Trophoblast cell (in vitro differentiated cells and primary cell): ENCODE results near the gene CDH24.

Source experiments
- DNase-seq, 2 donors: peaks; one replicate each; pipeline ENCODE4 v3.0.0-alpha.2; 2016
- H2AFZ ChIP-seq: 2 replicates; pipeline ENCODE4 v1.6.1; 2013; ENCODE audit warnings: low read length, moderate library complexity, mild to moderate bottlenecking; ENCODE audit not compliant: insufficient read depth, poor library complexity
- H2AK5ac ChIP-seq: 2 replicates; pipeline ENCODE4 v1.6.1; 2013; ENCODE audit warnings: mild to moderate bottlenecking, low read length
- H2BK120ac ChIP-seq: 2 replicates; pipeline ENCODE4 v1.6.1; 2013; ENCODE audit warnings: low read length, mild to moderate bottlenecking, moderate library complexity; ENCODE audit not compliant: insufficient read depth, poor library complexity
- H2BK12ac ChIP-seq: 2 replicates; pipeline ENCODE4 v1.6.1; 2013; ENCODE audit warnings: mild to moderate bottlenecking, low read length, moderate library complexity
- H2BK5ac ChIP-seq: 2 replicates; pipeline ENCODE4 v1.6.1; 2013; ENCODE audit warnings: low read length, low read depth, moderate library complexity, mild to moderate bottlenecking; ENCODE audit not compliant: poor library complexity
- H3K14ac ChIP-seq: 2 replicates; pipeline ENCODE4 v1.6.1; 2013; ENCODE audit warnings: mild to moderate bottlenecking, low read length
- H3K18ac ChIP-seq: 2 replicates; pipeline ENCODE4 v1.6.1; 2013; ENCODE audit warnings: mild to moderate bottlenecking, low read length
- H3K23ac ChIP-seq: 2 replicates; pipeline ENCODE4 v1.6.1; 2013; ENCODE audit warnings: low read length
- H3K27ac ChIP-seq: 2 replicates; pipeline ENCODE4 v1.5.1; 2013; ENCODE audit warnings: low read depth, mild to moderate bottlenecking, inconsistent platforms, low read length, moderate library complexity
- H3K27me3 ChIP-seq: 2 replicates; pipeline ENCODE4 v1.6.1; 2013; ENCODE audit warnings: inconsistent platforms, mild to moderate bottlenecking, low read length, moderate library complexity; ENCODE audit not compliant: insufficient read depth
- H3K36me3 ChIP-seq, 2 experiments: 1 replicate in 1 of 2; 2 replicates in 1 of 2; pipeline ENCODE4 v1.6.1; 2013; ENCODE audit warnings: low read length in 2 of 2, mild to moderate bottlenecking in 2 of 2, moderate library complexity in 1 of 2; ENCODE audit not compliant: insufficient read depth in 2 of 2, control insufficient read depth in 1 of 2
- H3K4ac ChIP-seq: 2 replicates; pipeline ENCODE4 v1.6.1; 2013; ENCODE audit warnings: low read depth, mild to moderate bottlenecking, low read length, moderate library complexity
- H3K4me1 ChIP-seq, 2 experiments: 1 replicate in 1 of 2; 2 replicates in 1 of 2; pipeline ENCODE4 v1.6.1; 2013; ENCODE audit warnings: low read length in 2 of 2, mild to moderate bottlenecking in 2 of 2, moderate library complexity in 1 of 2; ENCODE audit not compliant: insufficient read depth in 2 of 2, control insufficient read depth in 1 of 2
- H3K4me2 ChIP-seq: 2 replicates; pipeline ENCODE4 v1.6.1; 2013; ENCODE audit warnings: inconsistent platforms, mild to moderate bottlenecking, low read length, moderate library complexity
- H3K4me3 ChIP-seq: 2 replicates; pipeline ENCODE4 v1.5.1; 2013; ENCODE audit warnings: mild to moderate bottlenecking, low read depth, low read length, inconsistent platforms
- H3K79me1 ChIP-seq: one replicate; pipeline ENCODE4 v1.6.1; 2013; ENCODE audit warnings: low read length
- H3K79me2 ChIP-seq: 2 replicates; pipeline ENCODE4 v1.6.1; 2013; ENCODE audit warnings: low read length, mild to moderate bottlenecking; ENCODE audit not compliant: control insufficient read depth, insufficient read depth, poor library complexity
- H3K9ac ChIP-seq: 2 replicates; pipeline ENCODE4 v1.6.1; 2013; ENCODE audit warnings: mild to moderate bottlenecking, low read length
- H3K9me3 ChIP-seq: 2 replicates; pipeline ENCODE4 v1.6.1; 2013; ENCODE audit warnings: low read depth, mild to moderate bottlenecking, control low read depth, inconsistent platforms, low read length; ENCODE audit not compliant: insufficient read depth
- H4K12ac ChIP-seq: 2 replicates; pipeline ENCODE4 v1.6.1; 2013; ENCODE audit warnings: low read depth, mild to moderate bottlenecking, low read length, moderate library complexity
- H4K8ac ChIP-seq: 2 replicates; pipeline ENCODE4 v1.6.1; 2013; ENCODE audit warnings: low read depth, mild to moderate bottlenecking, low read length, moderate library complexity
- H4K91ac ChIP-seq: one replicate; pipeline ENCODE4 v1.6.1; 2013; ENCODE audit warnings: low read depth, mild to moderate bottlenecking, low read length, moderate library complexity
- WGBS: extraction: QIAGEN DNeasy Blood & Tissue Kit; methylation state at CpG from one replicate; pipeline ENCODE4 v1.1.7; 2013; ENCODE audit warnings: missing lambda C conversion rate; ENCODE audit not compliant: insufficient read length, insufficient coverage; ENCODE audit errors: extremely low coverage; 5-methylcytosine and 5-hydroxymethylcytosine counted together

Gene CDH24

GRCh38 chr14:23025151-23025814, 32.0 kb downstream of the CDH24 start:
- no peak for DNase-seq
- no peak overlapping the region for H3K14ac ChIP-seq
- no CpG with 5 or more reads among the region's 4 CpGs for WGBS

DNA sequence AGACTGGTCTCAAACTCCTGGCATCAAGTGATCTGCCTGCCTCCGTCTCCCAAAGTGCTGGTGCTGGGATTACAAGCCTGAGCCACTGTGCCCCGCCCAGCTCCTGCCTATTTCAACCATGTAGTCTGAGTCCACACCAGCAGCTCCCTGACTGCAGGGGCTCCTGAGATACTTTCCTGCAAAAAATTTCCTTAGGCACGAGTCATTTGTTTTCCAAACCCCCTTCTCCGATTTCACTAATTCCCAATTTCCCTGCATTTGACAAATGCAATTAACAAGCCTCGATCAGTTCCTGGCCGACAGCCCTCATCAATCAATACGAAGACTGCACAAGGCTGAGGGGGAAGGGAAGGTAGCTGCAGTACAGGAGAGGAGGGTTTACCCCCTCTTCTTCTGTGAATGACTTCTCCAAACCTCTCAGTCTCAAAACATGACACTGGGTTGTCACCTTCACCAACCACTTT, 32.7 kb downstream of the CDH24 start:
- H3K4me3 ChIP-seq: no peak overlapping the region
- no peaks in the 10 kb centered on the region for H3K27me3 ChIP-seq
- H2BK5ac ChIP-seq: no peak overlapping the region
- H3K4me1 ChIP-seq: no peaks in the 10 kb centered on the region
- H3K9me3 ChIP-seq: no peaks in the 10 kb centered on the region
- H4K12ac ChIP-seq: no peak overlapping the region
- H3K18ac ChIP-seq: no peak overlapping the region
- H2BK12ac ChIP-seq: no peak overlapping the region
- H3K23ac ChIP-seq: no peak overlapping the region
- no peak overlapping the region for H3K4ac ChIP-seq
- H3K79me2 ChIP-seq: no peaks in the 10 kb centered on the region
- no peak overlapping the region for H2AK5ac ChIP-seq
- H4K8ac ChIP-seq: no peak overlapping the region
- WGBS: 100% methylated on average over 2 of the region's 7 CpGs
- no peak for DNase-seq
- no peak overlapping the region for H2AFZ ChIP-seq
- no peak overlapping the region for H2BK120ac ChIP-seq
- no peak overlapping the region for H3K9ac ChIP-seq
- no peak overlapping the region for H3K27ac ChIP-seq
- H3K36me3 ChIP-seq: peaks cover 18 to 25% of the 10 kb centered on the region in 2 experiments
- H3K14ac ChIP-seq: no peak overlapping the region
- no peak overlapping the region for H4K91ac ChIP-seq
- no peak overlapping the region for H3K4me2 ChIP-seq
- no peaks in the 10 kb centered on the region for H3K79me1 ChIP-seq

More at GRCh38 chr14:23025151-23025814, 32.0 kb downstream of the CDH24 start:
- Histone ChIP-seq H2AK5ac (no peak overlapping the region), H3K9ac (no peak overlapping the region), H3K4me2 (no peak overlapping the region), H3K27me3 (no peaks in the 10 kb centered on the region), H3K4me3 (no peak overlapping the region), H3K27ac (no peak overlapping the region), H3K23ac (no peak overlapping the region), H3K79me2 (no peaks in the 10 kb centered on the region), H3K36me3 (peaks cover 18 to 28% of the 10 kb centered on the region in 2 experiments), H3K79me1 (no peaks in the 10 kb centered on the region), H4K91ac (no peak overlapping the region), H3K9me3 (no peaks in the 10 kb centered on the region), H4K8ac (no peak overlapping the region), H2BK12ac (no peak overlapping the region), H2BK5ac (no peak overlapping the region), H3K4me1 (no peaks in the 10 kb centered on the region), H4K12ac (no peak overlapping the region), H2AFZ (no peak overlapping the region), H3K18ac (no peak overlapping the region), H3K4ac (no peak overlapping the region), H2BK120ac (no peak overlapping the region)

DNA sequence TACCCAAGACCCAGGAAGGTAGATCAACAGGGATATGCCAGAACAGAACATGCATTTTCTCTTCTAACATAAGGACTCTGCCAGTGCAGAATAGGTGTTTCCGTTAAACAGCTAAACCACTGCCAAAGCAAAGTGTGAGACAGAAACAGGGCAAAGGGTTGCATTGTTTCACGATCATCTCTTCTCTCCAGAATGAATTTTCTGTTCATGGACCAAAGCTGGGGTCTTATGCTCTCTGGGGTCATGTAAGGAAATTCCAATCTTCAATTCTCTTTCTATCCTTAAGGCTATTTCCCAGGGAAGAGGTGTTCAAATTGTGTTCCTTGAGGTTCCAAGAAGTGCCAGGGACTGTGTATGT, 33.5 kb downstream of the CDH24 start:
- no peak overlapping the region for H2AFZ ChIP-seq
- no peaks in the 10 kb centered on the region for H3K79me1 ChIP-seq
- no peak overlapping the region for H2BK5ac ChIP-seq
- WGBS: no CpG with 5 or more reads among the region's 2 CpGs
- H3K4me3 ChIP-seq: no peak overlapping the region
- no peak overlapping the region for H3K18ac ChIP-seq
- no peak overlapping the region for H4K8ac ChIP-seq
- H3K9me3 ChIP-seq: no peaks in the 10 kb centered on the region
- DNase-seq: no peak
- no peak overlapping the region for H4K12ac ChIP-seq
- H2AK5ac ChIP-seq: no peak overlapping the region
- no peak overlapping the region for H4K91ac ChIP-seq
- no peak overlapping the region for H3K14ac ChIP-seq
- no peak overlapping the region for H2BK12ac ChIP-seq
- H3K4me2 ChIP-seq: no peak overlapping the region
- H2BK120ac ChIP-seq: no peak overlapping the region
- H3K36me3 ChIP-seq: peaks cover 15 to 22% of the 10 kb centered on the region in 2 experiments
- H3K4me1 ChIP-seq: no peaks in the 10 kb centered on the region
- H3K9ac ChIP-seq: no peak overlapping the region
- H3K23ac ChIP-seq: no peak overlapping the region
- H3K27ac ChIP-seq: no peak overlapping the region
- no peaks in the 10 kb centered on the region for H3K27me3 ChIP-seq
- no peak overlapping the region for H3K4ac ChIP-seq
- no peaks in the 10 kb centered on the region for H3K79me2 ChIP-seq

GRCh38 chr14:23023022-23023794, 34.1 kb downstream of the CDH24 start:
- Histone ChIP-seq H3K79me1 (no peaks in the 10 kb centered on the region), H2BK120ac (no peak overlapping the region), H3K23ac (no peak overlapping the region), H3K27me3 (no peaks in the 10 kb centered on the region), H4K91ac (no peak overlapping the region), H4K8ac (no peak overlapping the region), H3K79me2 (no peaks in the 10 kb centered on the region), H3K27ac (no peak overlapping the region), H4K12ac (no peak overlapping the region), H3K4me1 (no peaks in the 10 kb centered on the region), H3K36me3 (peaks cover 15 to 20% of the 10 kb centered on the region in 2 experiments), H3K4me3 (no peak overlapping the region), H3K18ac (no peak overlapping the region), H3K4ac (no peak overlapping the region), H3K9me3 (no peaks in the 10 kb centered on the region), H3K4me2 (no peak overlapping the region), H2AFZ (no peak overlapping the region), H2AK5ac (no peak overlapping the region), H3K14ac (no peak overlapping the region), H2BK12ac (no peak overlapping the region), H3K9ac (no peak overlapping the region), H2BK5ac (no peak overlapping the region)
- WGBS: no CpG with 5 or more reads among the region's 8 CpGs
- no peak for DNase-seq
